DND-41 (cell line): Measurements from ENCODE around the gene SSR1.

Experiments used
- EZH2 ChIP-seq: IDR thresholded peaks from 3 replicates; pipeline ENCODE4 v1.6.1; 2012; ENCODE audit warnings: borderline replicate concordance, low read depth, mild to moderate bottlenecking, moderate library complexity, low read length, inconsistent platforms; ENCODE audit not compliant: severe bottlenecking
- TF ChIP-seq, protein P1 (sequence below): IDR thresholded peaks from 2 replicates; pipeline ENCODE4 v1.5.1; 2012; ENCODE audit warnings: borderline replicate concordance, low read length, moderate library complexity, mild to moderate bottlenecking; ENCODE audit not compliant: poor library complexity, severe bottlenecking; ENCODE audit errors: extremely low read depth

DNA sequence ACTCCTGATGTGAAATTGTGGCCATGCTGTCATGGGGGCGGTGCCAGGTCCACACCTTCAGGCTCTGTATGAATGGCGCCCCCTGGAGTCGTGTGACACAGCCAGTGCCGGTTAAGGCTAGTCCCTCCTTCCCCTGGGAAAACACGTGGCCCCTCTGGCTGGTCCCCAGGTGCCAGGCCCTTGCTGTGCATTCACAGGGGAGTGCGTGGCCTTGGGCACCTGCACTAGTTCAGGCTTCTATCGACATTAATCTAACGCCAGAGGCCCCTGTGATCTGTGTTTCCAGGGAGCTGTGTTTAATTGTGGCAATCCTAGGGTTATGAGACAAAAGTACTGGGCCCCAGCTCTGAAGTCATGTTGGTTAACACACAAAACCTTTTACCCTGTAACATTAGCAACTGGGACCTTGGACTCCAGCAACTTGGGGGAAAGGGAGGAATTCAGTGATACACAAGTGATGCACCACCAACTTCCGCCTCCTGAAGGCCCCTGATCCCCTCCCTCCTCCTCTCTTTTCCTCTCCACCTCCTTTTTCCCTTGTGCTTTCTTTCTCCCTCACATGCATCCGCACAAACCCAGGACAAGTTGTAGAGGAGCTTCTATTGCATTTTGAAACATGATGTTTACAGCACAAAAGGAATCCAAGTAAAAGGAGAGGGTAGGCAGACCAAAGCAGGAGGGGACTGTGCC lies 74.0 kb downstream of the SSR1 start:
- TF ChIP-seq, protein P1, sequence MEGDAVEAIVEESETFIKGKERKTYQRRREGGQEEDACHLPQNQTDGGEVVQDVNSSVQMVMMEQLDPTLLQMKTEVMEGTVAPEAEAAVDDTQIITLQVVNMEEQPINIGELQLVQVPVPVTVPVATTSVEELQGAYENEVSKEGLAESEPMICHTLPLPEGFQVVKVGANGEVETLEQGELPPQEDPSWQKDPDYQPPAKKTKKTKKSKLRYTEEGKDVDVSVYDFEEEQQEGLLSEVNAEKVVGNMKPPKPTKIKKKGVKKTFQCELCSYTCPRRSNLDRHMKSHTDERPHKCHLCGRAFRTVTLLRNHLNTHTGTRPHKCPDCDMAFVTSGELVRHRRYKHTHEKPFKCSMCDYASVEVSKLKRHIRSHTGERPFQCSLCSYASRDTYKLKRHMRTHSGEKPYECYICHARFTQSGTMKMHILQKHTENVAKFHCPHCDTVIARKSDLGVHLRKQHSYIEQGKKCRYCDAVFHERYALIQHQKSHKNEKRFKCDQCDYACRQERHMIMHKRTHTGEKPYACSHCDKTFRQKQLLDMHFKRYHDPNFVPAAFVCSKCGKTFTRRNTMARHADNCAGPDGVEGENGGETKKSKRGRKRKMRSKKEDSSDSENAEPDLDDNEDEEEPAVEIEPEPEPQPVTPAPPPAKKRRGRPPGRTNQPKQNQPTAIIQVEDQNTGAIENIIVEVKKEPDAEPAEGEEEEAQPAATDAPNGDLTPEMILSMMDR, result peak; percentile 71
- no peak for TF ChIP-seq EZH2
